CD8-positive, alpha-beta memory T cell (primary cell): Measurements from ENCODE around the gene PPARD. TPM values are rescaled to one million over a fixed set of nuclear protein-coding genes. Genes with fewer than 3 reads are reported as not detected.
A peak's percentile ranks its signal among the peaks of the same experiment; 100 is the strongest.

Experiments
- CTCF ChIA-PET: fragments of 350-600 bp; sonication (Branson Sonifier 250); formaldehyde crosslinking; loops from one replicate; lab custom pipeline; 2021; ENCODE audit warnings: antibody characterized with exemption; lab: Charles Lee
- POLR2A ChIA-PET: fragments of 350-600 bp; sonication (Branson Sonifier 250); formaldehyde crosslinking; loops from one replicate; lab custom pipeline; 2021; ENCODE audit warnings: antibody characterized with exemption; lab: Charles Lee
- DNase-seq, 5 donors: peaks; one replicate each; pipeline versions ENCODE4 v3.0.0 to v3.0.0-alpha.2; 2020 to 2022; ENCODE audit warnings: mixed read lengths in 1 of 5
- H3K27ac ChIP-seq: one replicate; pipeline ENCODE4 v1.7.0; 2013; ENCODE audit warnings: low read depth, mild to moderate bottlenecking, low read length, moderate library complexity
- H3K27me3 ChIP-seq: 2 replicates; pipeline ENCODE4 v1.7.0; 2013; ENCODE audit warnings: low read length, mild to moderate bottlenecking; ENCODE audit not compliant: insufficient read depth, poor library complexity, severe bottlenecking
- H3K36me3 ChIP-seq: 2 replicates; pipeline ENCODE4 v1.7.0; 2013; ENCODE audit warnings: mild to moderate bottlenecking, low read length, moderate library complexity; ENCODE audit not compliant: insufficient read depth
- H3K4me1 ChIP-seq: 2 replicates; pipeline ENCODE4 v1.7.0; 2013; ENCODE audit warnings: mild to moderate bottlenecking, low read length, moderate library complexity; ENCODE audit not compliant: insufficient read depth
- H3K4me3 ChIP-seq: 2 replicates; pipeline ENCODE4 v1.7.0; 2013; ENCODE audit warnings: mild to moderate bottlenecking, low read length
- H3K9me3 ChIP-seq: 2 replicates; pipeline ENCODE4 v1.7.0; 2013; ENCODE audit warnings: mild to moderate bottlenecking, low read length
- H3K27ac Mint-ChIP-seq, 8 donors: one replicate each; pipeline ENCODE4 v1.8.0; 2020 to 2021; ENCODE audit warnings: mixed read lengths in 8 of 8, mild to moderate bottlenecking in 6 of 8, inconsistent platforms in 3 of 8, moderate library complexity in 3 of 8
- H3K27me3 Mint-ChIP-seq, 2 donors: one replicate each; pipeline ENCODE4 v1.8.0; 2020 to 2021; ENCODE audit warnings: mixed read lengths in 2 of 2, mild to moderate bottlenecking in 1 of 2, moderate library complexity in 1 of 2
- H3K36me3 Mint-ChIP-seq, 3 donors: one replicate each; pipeline ENCODE4 v1.8.0; 2020 to 2021; ENCODE audit warnings: mixed read lengths in 3 of 3, inconsistent platforms in 1 of 3, mild to moderate bottlenecking in 1 of 3
- H3K4me1 Mint-ChIP-seq, 3 donors: one replicate each; pipeline ENCODE4 v1.8.0; 2020 to 2021; ENCODE audit warnings: mixed read lengths in 3 of 3, inconsistent platforms in 1 of 3, mild to moderate bottlenecking in 1 of 3
- H3K4me3 Mint-ChIP-seq, 7 donors: one replicate each; pipeline ENCODE4 v1.8.0; 2020 to 2021; ENCODE audit warnings: mixed read lengths in 7 of 7, mild to moderate bottlenecking in 6 of 7, moderate library complexity in 4 of 7, inconsistent platforms in 2 of 7
- H3K9me3 Mint-ChIP-seq, 5 donors: one replicate each; pipeline ENCODE4 v1.8.0; 2020 to 2022; ENCODE audit warnings: mixed read lengths in 5 of 5, mild to moderate bottlenecking in 3 of 5, moderate library complexity in 2 of 5, inconsistent platforms in 1 of 5
- polyA plus RNA-seq: library from polyadenylated mRNA; unstranded; fragments of 300-500 nt; fragmentation: Illumina TruSeq; gene quantifications from one replicate; pipeline ENCODE4 v1.2.3, GENCODE V29; 2021
- total RNA-seq, 2 experiments: library from RNA; stranded (reverse); gene quantifications; one replicate each; pipeline ENCODE4 v1.2.3, GENCODE V29; 2021

PPARD gene
- total and polyA plus RNA-seq, 3 experiments from 2014 or later = 7.7 to 16.2 (median 14.8) TPM

GRCh38 chr6:35443341-35444030 lies 101.1 kb downstream of the PPARD start:
- H3K4me3 Mint-ChIP-seq = no peak overlapping the region
- Histone ChIP-seq H3K9me3 (no peaks in the 10 kb centered on the region), H3K4me3 (no peak overlapping the region), H3K4me1 (no peaks in the 10 kb centered on the region), H3K27ac (no peak overlapping the region), H3K27me3 (no peaks in the 10 kb centered on the region), H3K36me3 (no peaks in the 10 kb centered on the region)
- H3K4me1 Mint-ChIP-seq = peaks cover 3 to 6% (median 5%) of the 10 kb centered on the region in 3 donors
- ChIA-PET POLR2A (no interaction called here), CTCF (interaction anchor here (1.0 to 12.3 kb wide), 4 partner anchors 24 to 147 kb away, joined by 3 to 142 read pairs (median 8); partner anchors contain the start of genes DEF6 and PPARD)
- no peaks in the 10 kb centered on the region for H3K36me3 Mint-ChIP-seq
- no peaks in the 10 kb centered on the region for H3K9me3 Mint-ChIP-seq
- H3K27me3 Mint-ChIP-seq = no peaks in the 10 kb centered on the region
- no peak overlapping the region for H3K27ac Mint-ChIP-seq
- DNase-seq = no peak

DNA sequence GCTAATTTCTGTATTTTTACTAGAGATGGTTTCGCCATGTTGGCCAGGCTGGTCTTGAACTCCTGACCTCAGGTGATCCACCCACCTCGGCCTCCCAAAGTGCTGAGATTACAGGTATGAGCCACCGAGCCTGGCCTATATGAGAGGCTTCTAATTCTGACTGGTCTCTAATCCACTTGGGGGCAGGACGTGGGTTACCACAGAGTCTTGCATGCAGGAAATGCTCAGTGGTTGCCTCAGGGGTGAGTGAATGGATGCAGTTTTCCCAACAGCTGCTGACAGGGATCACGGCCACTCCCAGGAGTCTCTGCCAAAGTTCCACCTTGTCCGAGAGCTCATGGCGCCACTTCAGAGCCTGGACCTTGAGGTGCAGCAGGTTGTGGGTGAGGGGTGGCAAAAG lies 103.3 kb downstream of the PPARD start:
- Mint-ChIP-seq H3K4me1 (peaks cover 8 to 11% (median 10%) of the 10 kb centered on the region in 3 donors), H3K36me3 (no peaks in the 10 kb centered on the region), H3K9me3 (no peaks in the 10 kb centered on the region), H3K4me3 (no peak overlapping the region), H3K27ac (peak overlapping the region in 1 of 8 donors; percentile 9), H3K27me3 (no peaks in the 10 kb centered on the region)
- ChIA-PET CTCF (interaction anchor here (0.8 to 12.3 kb wide), 3 partner anchors 22 to 149 kb away, joined by 3 to 142 read pairs (median 4); partner anchors contain the start of genes DEF6 and PPARD), POLR2A (no interaction called here)
- DNase-seq = no peak
- H3K27ac ChIP-seq = no peak overlapping the region
- no peaks in the 10 kb centered on the region for H3K4me1 ChIP-seq
- H3K27me3 ChIP-seq = no peaks in the 10 kb centered on the region
- H3K9me3 ChIP-seq = no peaks in the 10 kb centered on the region
- no peaks in the 10 kb centered on the region for H3K36me3 ChIP-seq
- no peak overlapping the region for H3K4me3 ChIP-seq

- Mint-ChIP-seq H3K9me3 (no peaks in the 10 kb centered on the region), H3K27ac (no peak overlapping the region), H3K4me3 (no peak overlapping the region), H3K27me3 (no peaks in the 10 kb centered on the region), H3K36me3 (no peaks in the 10 kb centered on the region), H3K4me1 (peaks cover 21 to 28% (median 28%) of the 10 kb centered on the region in 3 donors)
- H3K27me3 ChIP-seq = no peaks in the 10 kb centered on the region
- no peak overlapping the region for H3K4me3 ChIP-seq
- H3K4me1 ChIP-seq = peaks cover 14% of the 10 kb centered on the region
- no peak for DNase-seq
- H3K9me3 ChIP-seq = no peaks in the 10 kb centered on the region
- no peak overlapping the region for H3K27ac ChIP-seq
- no peaks in the 10 kb centered on the region for H3K36me3 ChIP-seq
- ChIA-PET POLR2A (no interaction called here), CTCF (interaction anchor here (1.3 to 12.3 kb wide), 8 partner anchors 12 to 152 kb away, joined by 4 to 142 read pairs (median 12); partner anchors contain the start of genes DEF6, PPARD and RPL10A)
These were observed 105.8 kb downstream of the PPARD start for GRCh38 chr6:35448191-35448590.

DNA sequence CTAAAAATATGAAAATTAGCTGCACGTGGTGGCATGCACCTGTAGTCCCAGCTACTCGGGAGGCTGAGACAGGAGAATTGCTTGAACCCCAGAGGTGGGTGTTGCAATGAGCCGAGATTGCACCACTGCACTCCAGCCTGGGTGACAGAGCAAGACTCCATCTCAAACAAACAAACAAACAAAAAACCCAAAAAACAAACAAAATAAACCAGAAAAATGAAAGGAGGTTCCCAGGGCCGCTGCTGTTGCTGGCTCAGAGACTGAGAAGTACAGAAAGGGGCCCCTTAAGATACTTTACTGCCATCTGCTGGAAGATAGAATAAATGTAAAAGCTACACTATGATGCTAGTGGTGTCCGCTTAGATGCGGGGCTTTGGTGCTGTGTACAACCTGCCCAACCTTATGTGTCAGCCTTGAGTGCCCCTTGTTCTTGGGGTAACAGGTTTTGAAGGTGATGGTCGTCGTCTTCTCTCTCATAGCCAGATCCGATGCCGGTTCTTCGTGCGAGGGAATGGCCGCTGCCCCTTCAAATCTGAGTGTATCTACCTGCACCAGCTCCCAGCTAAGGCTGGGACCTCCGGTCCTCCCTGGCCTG lies 107.0 kb downstream of the PPARD start:
- CTCF ChIA-PET = interaction anchor here (0.7 to 12.3 kb wide), 24 partner anchors 13 to 193 kb away, joined by 3 to 142 read pairs (median 4); partner anchors contain the start of genes DEF6, PPARD and RPL10A
- POLR2A ChIA-PET = interaction anchor here (0.5 to 1.5 kb wide), 5 partner anchors 19 to 153 kb away, joined by 3 to 10 read pairs (median 4); partner anchors contain the start of gene RPL10A
- H3K4me3 Mint-ChIP-seq = peak overlapping the region in 2 of 7 donors; percentile 13 to 74
- peak in 3 of 5 donors; percentile 52 to 69 (median 61) for DNase-seq
- H3K36me3 Mint-ChIP-seq = no peaks in the 10 kb centered on the region
- H3K36me3 ChIP-seq = no peaks in the 10 kb centered on the region
- peak overlapping the region in 4 of 8 donors; percentile 17 to 60 (median 34) for H3K27ac Mint-ChIP-seq
- H3K4me3 ChIP-seq = no peak overlapping the region
- peaks cover 21% of the 10 kb centered on the region for H3K4me1 ChIP-seq
- H3K27me3 Mint-ChIP-seq = no peaks in the 10 kb centered on the region
- H3K27me3 ChIP-seq = no peaks in the 10 kb centered on the region
- no peaks in the 10 kb centered on the region for H3K9me3 ChIP-seq
- no peak overlapping the region for H3K27ac ChIP-seq
- H3K9me3 Mint-ChIP-seq = no peaks in the 10 kb centered on the region
- peaks cover 30 to 40% (median 40%) of the 10 kb centered on the region in 3 donors for H3K4me1 Mint-ChIP-seq

DNA sequence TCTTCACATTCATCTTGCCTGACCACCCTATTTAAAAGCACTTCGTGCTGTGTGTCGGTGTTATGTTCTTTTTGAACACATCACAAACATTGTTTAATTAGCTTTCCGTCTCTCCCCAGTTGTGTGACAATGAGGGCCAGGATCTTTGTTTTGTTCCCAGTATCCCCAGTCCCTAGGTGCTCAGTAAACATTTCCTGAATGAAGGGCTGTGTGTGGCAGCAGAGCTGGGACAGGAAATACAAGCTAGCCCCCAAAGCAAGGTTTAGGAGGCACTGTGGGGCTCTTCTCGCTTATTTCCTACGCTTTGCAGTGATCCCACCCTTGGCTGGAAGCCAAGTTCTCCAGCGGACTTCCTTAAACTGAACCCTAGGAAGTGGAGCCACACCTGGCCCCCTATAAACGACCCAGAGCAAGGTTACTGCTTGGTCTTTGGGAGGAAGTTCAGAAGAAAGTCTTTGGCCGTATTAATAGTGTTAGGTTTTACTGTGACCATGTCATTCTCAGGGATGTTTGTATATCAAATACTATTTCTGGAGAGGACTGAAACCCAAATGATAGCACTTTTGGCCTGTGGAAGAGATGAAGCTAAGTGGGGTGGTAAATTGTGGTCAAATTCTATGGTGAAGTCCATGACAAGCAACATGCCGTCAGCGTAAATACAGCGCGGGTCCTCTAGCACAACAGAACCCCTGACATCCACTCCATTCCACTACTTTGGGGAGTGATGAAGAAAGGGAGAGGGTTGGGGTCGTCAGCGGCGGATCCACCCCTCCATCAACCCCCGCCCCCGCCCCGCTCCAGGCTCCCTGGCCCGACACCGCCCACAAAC lies 109.2 kb downstream of the PPARD start:
- Mint-ChIP-seq H3K4me1 (peaks cover 31 to 45% (median 39%) of the 10 kb centered on the region in 3 donors), H3K27ac (peak overlapping the region; percentile 37 to 90 (median 85)), H3K36me3 (peaks cover 0 to 12% (median 8%) of the 10 kb centered on the region in 3 donors), H3K4me3 (peak overlapping the region; percentile 84 to 91 (median 88)), H3K27me3 (no peaks in the 10 kb centered on the region), H3K9me3 (no peaks in the 10 kb centered on the region)
- CTCF ChIA-PET = interaction anchor here (0.7 to 12.3 kb wide), 12 partner anchors 13 to 287 kb away, joined by 3 to 142 read pairs (median 8); partner anchors contain the start of genes DEF6, PPARD and RPL10A
- POLR2A ChIA-PET = interaction anchor here (0.8 to 2.0 kb wide), 5 partner anchors 17 to 154 kb away, joined by 3 to 12 read pairs (median 3); partner anchors contain the start of genes DEF6, PPARD and RPL10A
- peak overlapping the region; percentile 69 for H3K4me3 ChIP-seq
- H3K27me3 ChIP-seq = no peaks in the 10 kb centered on the region
- H3K36me3 ChIP-seq = no peaks in the 10 kb centered on the region
- no peak for DNase-seq
- peaks cover 21% of the 10 kb centered on the region for H3K4me1 ChIP-seq
- H3K9me3 ChIP-seq = no peaks in the 10 kb centered on the region
- peak overlapping the region; percentile 22 for H3K27ac ChIP-seq

- peaks cover 31 to 45% (median 39%) of the 10 kb centered on the region in 3 donors for H3K4me1 Mint-ChIP-seq
- peak within 1 kb of the TSS; percentile 84 to 92 (median 88) for H3K4me3 Mint-ChIP-seq
- Histone ChIP-seq H3K36me3 (no peaks in the 10 kb centered on the region), H3K4me3 (peak within 1 kb of the TSS; percentile 69), H3K4me1 (peaks cover 21% of the 10 kb centered on the region), H3K27me3 (no peaks in the 10 kb centered on the region), H3K9me3 (no peaks in the 10 kb centered on the region), H3K27ac (peak within 1 kb of the TSS; percentile 22)
- peak; percentile 78 to 94 (median 83) for DNase-seq
- H3K9me3 Mint-ChIP-seq = no peaks in the 10 kb centered on the region
- CTCF ChIA-PET = interaction anchor here (0.7 to 12.3 kb wide), 11 partner anchors 13 to 286 kb away, joined by 3 to 142 read pairs (median 6); partner anchors contain the start of genes DEF6, PPARD and RPL10A
- peak within 1 kb of the TSS; percentile 37 to 90 (median 85) for H3K27ac Mint-ChIP-seq
- POLR2A ChIA-PET = interaction anchor here (0.8 to 2.0 kb wide), 6 partner anchors 16 to 154 kb away, joined by 3 to 12 read pairs (median 3); partner anchors contain the start of genes DEF6, PPARD and RPL10A
- no peaks in the 10 kb centered on the region for H3K27me3 Mint-ChIP-seq
- peaks cover 0 to 18% (median 8%) of the 10 kb centered on the region in 3 donors for H3K36me3 Mint-ChIP-seq
These were observed 110.1 kb downstream of the PPARD start, which contains the start of gene FANCE for GRCh38 chr6:35452183-35453090. Gene FANCE, plus strand, starts transcription at chr6:35452338. Its CDS starts 208 bp downstream, at chr6:35452546.
